Measurements from ENCODE around the gene ZBTB3.
"Not testable (repeated sequence)": the region's sequence is repeated elsewhere in the genome, so short reads cannot be mapped to it uniquely, and the experiment has no call there.

ZBTB3 gene

GRCh38 chr11:62716206-62716605 lies 37.8 kb downstream of the ZBTB3 start:
- DNase-seq (ENCODE audit: low spot score), result no peak

GRCh38 chr11:62715150-62716130 lies 38.5 kb downstream of the ZBTB3 start:
- no peak for DNase-seq (ENCODE audit: low spot score)

- DNase-seq (ENCODE audit: low spot score), result no peak
Measured at GRCh38 chr11:62713343-62713742, 40.6 kb downstream of the ZBTB3 start.

GRCh38 chr11:62712861-62713260 lies 41.1 kb downstream of the ZBTB3 start:
- no peak for DNase-seq (ENCODE audit: low spot score)

GRCh38 chr11:62712276-62712812 lies 41.6 kb downstream of the ZBTB3 start:
- no peak for DNase-seq (ENCODE audit: low spot score)

GRCh38 chr11:62710001-62710345 lies 44.0 kb downstream of the ZBTB3 start:
- peak; percentile 55 for DNase-seq (ENCODE audit: low spot score)

- peak; percentile 99 for DNase-seq (ENCODE audit: low spot score)
Measured at GRCh38 chr11:62709247-62710000, 44.5 kb downstream of the ZBTB3 start.

- DNase-seq (ENCODE audit: low spot score), result no peak
Measured at GRCh38 chr11:62708793-62709192, 45.2 kb downstream of the ZBTB3 start.

- DNase-seq (ENCODE audit: low spot score), result no peak
Measured at GRCh38 chr11:62708392-62708791, 45.6 kb downstream of the ZBTB3 start.

- DNase-seq (ENCODE audit: low spot score), result peak; percentile 99
Measured at GRCh38 chr11:62707277-62707861, 46.6 kb downstream of the ZBTB3 start, which contains the start of the genes BSCL2 and GNG3. Gene BSCL2, minus strand, starts transcription at chr11:62707424. Its CDS starts 229 bp downstream, at chr11:62707195. Gene GNG3, plus strand, starts transcription at chr11:62707676. Its CDS starts 620 bp downstream, at chr11:62708296.

GRCh38 chr11:62706850-62707247 lies 47.1 kb downstream of the ZBTB3 start:
- DNase-seq (ENCODE audit: low spot score), result no peak

GRCh38 chr11:62705880-62706849 lies 47.8 kb downstream of the ZBTB3 start:
- DNase-seq (ENCODE audit: low spot score), result peak; percentile 92

GRCh38 chr11:62705413-62705812 lies 48.5 kb downstream of the ZBTB3 start:
- DNase-seq (ENCODE audit: low spot score), result no peak

- DNase-seq (ENCODE audit: low spot score), result not testable (repeated sequence)
Measured at GRCh38 chr11:62703921-62704320, 50.0 kb downstream of the ZBTB3 start.

GRCh38 chr11:62702246-62702645 lies 51.7 kb downstream of the ZBTB3 start:
- no peak for DNase-seq (ENCODE audit: low spot score)

Data from cerebellar cortex (tissue), 1 donor.